HepG2 (cell line): Measurements from ENCODE around the gene MRPS21. TPM values are rescaled to one million over a fixed set of nuclear protein-coding genes. Genes with fewer than 3 reads are reported as not detected.

ENCODE experiments used
- CCDC6 ChIP-seq: sonication (generic); formaldehyde crosslinking; IDR thresholded peaks from 2 replicates; pipeline ENCODE4 v1.8.1; 2022; ENCODE audit warnings: mild to moderate bottlenecking, missing genetic modification reagents, moderate library complexity
- CHD4 ChIP-seq: fragments of 200-600 bp; sonication (generic); IDR thresholded peaks from 2 replicates; pipeline ENCODE4 v1.7.0; 2017; ENCODE audit warnings: mild to moderate bottlenecking, low read length, borderline replicate concordance
- ETV5 ChIP-seq: IDR thresholded peaks from 2 replicates; pipeline ENCODE4 v1.6.1; 2018; ENCODE audit warnings: missing biosample characterization, missing genetic modification reagents, inconsistent platforms, borderline replicate concordance
- FOXK2 ChIP-seq: fragments of 450-650 bp; IDR thresholded peaks from 2 replicates; pipeline ENCODE4 v1.6.1; 2016
- HINFP ChIP-seq: sonication (generic); formaldehyde crosslinking; IDR thresholded peaks from 2 replicates; pipeline ENCODE4 v1.4.0; 2020; ENCODE audit warnings: low read depth, mild to moderate bottlenecking, missing genetic modification reagents
- HMGXB3 ChIP-seq: sonication (generic); formaldehyde crosslinking; IDR thresholded peaks from 2 replicates; pipeline ENCODE4 v1.4.0; 2020; ENCODE audit warnings: missing genetic modification reagents, borderline replicate concordance
- KAT7 ChIP-seq: IDR thresholded peaks from 2 replicates; pipeline ENCODE4 v1.6.1; 2018; ENCODE audit warnings: borderline replicate concordance, missing compliant biosample characterization
- MAX ChIP-seq: IDR thresholded peaks from 2 replicates; pipeline ENCODE4 v1.6.1; 2012; ENCODE audit warnings: inconsistent platforms
- MBNL3 ChIP-seq: fragments of 250-450 bp; sonication (Bioruptor Pico); conservative IDR thresholded peaks from 2 replicates; pipeline ENCODE4 v1.8.0; 2022; ENCODE audit warnings: mild to moderate bottlenecking, inconsistent platforms
- MYC ChIP-seq: sonication (generic); formaldehyde crosslinking; IDR thresholded peaks from 2 replicates; pipeline ENCODE4 v1.9.0; 2021; ENCODE audit warnings: missing genetic modification reagents, borderline replicate concordance
- SNAPC4 ChIP-seq: sonication (generic); formaldehyde crosslinking; IDR thresholded peaks from 2 replicates; pipeline ENCODE4 v1.4.0; 2020; ENCODE audit warnings: mild to moderate bottlenecking, missing genetic modification reagents
- SP1 ChIP-seq, 2 experiments: fragments of 450-650 bp in 1 of 2; sonication (generic) in 1 of 2; formaldehyde crosslinking in 1 of 2; IDR thresholded peaks; 2 replicates each; pipeline versions ENCODE4 v1.4.0 to v1.6.1; 2016 to 2020; ENCODE audit warnings: missing genetic modification reagents in 1 of 2
- TARDBP ChIP-seq: sonication (generic); formaldehyde crosslinking; IDR thresholded peaks from 2 replicates; pipeline ENCODE4 v1.8.0; 2022; ENCODE audit warnings: mild to moderate bottlenecking, missing genetic modification reagents
- TEAD3 ChIP-seq: optimal IDR thresholded peaks from 2 replicates; pipeline ENCODE3; 2016; ENCODE audit warnings: borderline replicate concordance
- ZNF101 ChIP-seq: sonication (generic); formaldehyde crosslinking; IDR thresholded peaks from 2 replicates; pipeline ENCODE4 v1.4.0; 2020; ENCODE audit warnings: mild to moderate bottlenecking, low read depth, missing genetic modification reagents, borderline replicate concordance
- ZNF446 ChIP-seq: sonication (generic); formaldehyde crosslinking; IDR thresholded peaks from 2 replicates; pipeline ENCODE4 v1.5.0; 2020; ENCODE audit warnings: mild to moderate bottlenecking, missing genetic modification reagents
- ZNF460 ChIP-seq: sonication (generic); formaldehyde crosslinking; IDR thresholded peaks from 2 replicates; pipeline ENCODE4 v1.5.1; 2020; ENCODE audit warnings: missing genetic modification reagents, mild to moderate bottlenecking, borderline replicate concordance
- ZNF775 ChIP-seq: sonication (generic); formaldehyde crosslinking; IDR thresholded peaks from 2 replicates; pipeline ENCODE4 v1.4.0; 2020; ENCODE audit warnings: missing genetic modification reagents, mild to moderate bottlenecking, moderate library complexity, borderline replicate concordance
- polyA plus RNA-seq, 8 experiments: library from polyadenylated mRNA; depleted of rRNA in 3 of 8; stranded (reverse) in 7 of 8; unstranded in 1 of 8; fragments of >200 nt; fragmentation: Illumina TruSeq in 4 of 8; extraction: Trizol in 4 of 8; gene quantifications; 2 replicates each; pipeline versions ENCODE4 v1.2.1 to v1.2.3, GENCODE V29; 2011 to 2016; ENCODE audit warnings: low read depth in 4 of 8, missing spikeins in 1 of 8, mixed read lengths in 1 of 8; ENCODE audit not compliant: insufficient read depth in 1 of 8
- total RNA-seq, 5 experiments: library from RNA; depleted of rRNA; stranded (reverse); fragments of >200 nt; fragmentation: Illumina TruSeq; extraction: Trizol; gene quantifications; 2 replicates each; pipeline ENCODE4 v1.2.3, GENCODE V29; 2016; ENCODE audit warnings: low read depth in 1 of 5

The MRPS21 gene
- total and polyA plus RNA-seq, 2 of the 13 experiments (the other 11 are each of a cell fraction or from before 2014, with no cell fraction given), result 59.4 to 64.2 TPM

GRCh38 chr1:150259758-150260669 is 33.6 kb upstream of the MRPS21 start (continued):
- TF ChIP-seq HINFP (CRISPR knock-in tag), result no peak
- TF ChIP-seq CHD4, result no peak
- no peak for TF ChIP-seq MYC (CRISPR knock-in tag)
- TF ChIP-seq ETV5, result no peak
- no peak for TF ChIP-seq CCDC6
- no peak for TF ChIP-seq KAT7 (CRISPR knock-in tag)
- TF ChIP-seq ZNF446 (CRISPR knock-in tag), result no peak
- no peak for TF ChIP-seq ZNF460 (CRISPR knock-in tag)
- peak; percentile 47 for TF ChIP-seq TEAD3 (CRISPR knock-in tag)
- TF ChIP-seq ZNF101 (CRISPR knock-in tag), result no peak
- no peak for TF ChIP-seq HMGXB3
- no peak for TF ChIP-seq MBNL3 (CRISPR knock-in tag)
- no peak for TF ChIP-seq ZNF775 (CRISPR knock-in tag)
- TF ChIP-seq FOXK2, result no peak
- TF ChIP-seq MAX, result no peak
- TF ChIP-seq SNAPC4 (CRISPR knock-in tag), result 0 out of 2 replicates have a peak, but pooled peaks have one; percentile 35
- no peak for TF ChIP-seq SP1 (IDR thresholded peaks at IDR 0.05)
- no peak for TF ChIP-seq SP1 (CRISPR knock-in tag; IDR thresholded peaks at IDR 0.05)
- TF ChIP-seq TARDBP, result 0 out of 2 replicates have a peak, but pooled peaks have one; percentile 20
